ENCODE measurements around the gene RAB20.

- TF ChIP-seq CTCF (IDR thresholded peaks at IDR 0.05; ENCODE audit: low read depth, low read length, missing input control) (no peak), TAF1 (conservative IDR thresholded peaks at IDR 0.05) (no peak), FOXA1 (IDR thresholded peaks at IDR 0.05) (no peak), REST (IDR thresholded peaks at IDR 0.05) (no peak), JUND (IDR thresholded peaks at IDR 0.05) (no peak), SP1 (IDR thresholded peaks at IDR 0.05) (no peak)
Measured at GRCh38 chr13:110509478-110509926, 52.0 kb downstream of the RAB20 start.

Measured in liver (tissue), 3 donors.